Breast epithelium (tissue), 3 donors: Measurements from ENCODE around the gene PTCD2.

Experiments
- CTCF ChIP-seq, 3 donors: fragments of 450-650 bp; IDR thresholded peaks; one replicate each; pipeline ENCODE4 v1.5.1; 2016 to 2017; ENCODE audit warnings: antibody characterized with exemption in 3 of 3, mild to moderate bottlenecking in 3 of 3, moderate library complexity in 3 of 3
- POLR2A ChIP-seq: fragments of 450-650 bp; IDR thresholded peaks from one replicate; pipeline ENCODE4 v1.6.1; 2016; ENCODE audit warnings: antibody characterized with exemption, mild to moderate bottlenecking, moderate library complexity
- POLR2AphosphoS5 ChIP-seq, 3 donors: sonication (generic); formaldehyde crosslinking; IDR thresholded peaks; one replicate each; pipeline ENCODE4 v1.6.1; 2017; ENCODE audit warnings: antibody characterized with exemption in 3 of 3

GRCh38 chr5:72282878-72283277 is 37.3 kb upstream of the PTCD2 start:
- TF ChIP-seq POLR2A, result no peak
- TF ChIP-seq CTCF (IDR thresholded peaks at IDR 0.05), result no peak
- TF ChIP-seq POLR2AphosphoS5 (IDR thresholded peaks at IDR 0.05), result no peak
